GM12878 (cell line): ENCODE data around the gene NOS1. TPM values are rescaled to one million over a fixed set of nuclear protein-coding genes. Genes with fewer than 3 reads are reported as not detected.

ENCODE experiments used
- ATAC-seq: fragments of 200-7000 bp; cut with Tn5 transposase; 3 replicates; pipeline ENCODE4 v1.9.1; 2020; ENCODE audit warnings: mild to moderate bottlenecking, moderate library complexity
- BruUV-seq: library from RNA; stranded (reverse); fragments of 400-500 nt; replicated peaks from 2 replicates; lab custom pipeline; 2021; lab: Mats Ljungman, UMichigan
- CTCF ChIA-PET: fragments of 300-600 bp; sonication (Branson Sonifier 250); formaldehyde crosslinking; extraction: SDS; loops from one replicate; lab custom pipeline; 2021; ENCODE audit warnings: inconsistent platforms; lab: Yijun Ruan, JAX
- POLR2A ChIA-PET: fragments of 350-600 bp; formaldehyde crosslinking; extraction: SDS; loops from one replicate; lab custom pipeline; 2021; ENCODE audit warnings: inconsistent platforms; lab: Charles Lee
- RAD21 ChIA-PET: fragments of 300-600 bp; sonication (Branson Sonifier 250); formaldehyde crosslinking; loops from one replicate; lab custom pipeline; 2023; ENCODE audit warnings: antibody characterized with exemption; ENCODE audit not compliant: unreplicated experiment; lab: Charles Lee
- SMC1A ChIA-PET: fragments of 300-600 bp; sonication (Branson Sonifier 250); formaldehyde crosslinking; loops from one replicate; lab custom pipeline; 2023; ENCODE audit not compliant: unreplicated experiment, uncharacterized antibody; lab: Charles Lee
- DNase-seq: peaks from one replicate; pipeline ENCODE4 v3.0.0-alpha.2; 2011; ENCODE audit warnings: low read depth, low spot score
- FAIRE-seq: peaks from 3 replicates; lab custom pipeline; 2011; peaks lifted over from hg19 to GRCh38; lab: Jason Lieb, UNC
- H2AFZ ChIP-seq: 2 replicates; pipeline ENCODE4 v1.6.0; 2011; ENCODE audit warnings: low read depth, low read length, control low read depth; ENCODE audit not compliant: control insufficient read depth
- H3K27ac ChIP-seq: 2 replicates; pipeline ENCODE4 v1.5.1; 2011; ENCODE audit warnings: control low read depth; ENCODE audit not compliant: control insufficient read depth, insufficient read depth
- H3K27me3 ChIP-seq, 2 experiments: replicated peaks in 1 of 2; 2 replicates each; pipeline versions ENCODE4 v1.6.0 to v1.6.1; 2011; ENCODE audit warnings: low read length in 1 of 2; ENCODE audit not compliant: control insufficient read depth in 2 of 2, insufficient read depth in 2 of 2
- H3K36me3 ChIP-seq, 2 experiments: 2 replicates each; pipeline ENCODE4 v1.5.1; 2011; ENCODE audit warnings: low read length in 1 of 2; ENCODE audit not compliant: control insufficient read depth in 2 of 2, insufficient read depth in 2 of 2
- H3K4me1 ChIP-seq: 2 replicates; pipeline ENCODE4 v1.6.1; 2011; ENCODE audit warnings: mild to moderate bottlenecking, low read length, moderate library complexity, mixed read lengths; ENCODE audit not compliant: control insufficient read depth, insufficient read depth
- H3K4me2 ChIP-seq: 2 replicates; pipeline ENCODE4 v1.6.0; 2011; ENCODE audit warnings: control low read depth; ENCODE audit not compliant: control insufficient read depth, insufficient read depth
- H3K4me3 ChIP-seq: fragments of 200-600 bp; sonication (generic); 2 replicates; pipeline ENCODE4 v1.5.1; 2016
- H3K79me2 ChIP-seq: 2 replicates; pipeline ENCODE4 v1.6.0; 2011; ENCODE audit warnings: low read length; ENCODE audit not compliant: control insufficient read depth, insufficient read depth
- H3K9ac ChIP-seq: 2 replicates; pipeline ENCODE4 v1.8.0; 2011; ENCODE audit warnings: low read length, control low read depth, mixed read lengths; ENCODE audit not compliant: control insufficient read depth, insufficient read depth
- H3K9me3 ChIP-seq: replicated peaks from 3 replicates; pipeline ENCODE4 v1.5.1; 2011; ENCODE audit warnings: mild to moderate bottlenecking, low read length; ENCODE audit not compliant: control insufficient read depth, insufficient read depth
- H4K20me1 ChIP-seq: 2 replicates; pipeline ENCODE4 v1.6.0; 2011; ENCODE audit not compliant: control insufficient read depth, insufficient read depth
- HSF1 ChIP-seq: fragments of 150-350 bp; IDR thresholded peaks from 2 replicates; pipeline ENCODE4 v1.6.1; 2014; ENCODE audit warnings: mild to moderate bottlenecking, low read depth, low read length
- MAX ChIP-seq: IDR thresholded peaks from 2 replicates; pipeline ENCODE4 v1.6.1; 2012; ENCODE audit warnings: low read depth, low read length, improper control_type of control experiment
- NKRF ChIP-seq: fragments of 450-650 bp; conservative IDR thresholded peaks from 2 replicates; pipeline ENCODE4 v1.6.1; 2017; ENCODE audit warnings: mild to moderate bottlenecking, moderate library complexity
- PAX5 ChIP-seq: IDR thresholded peaks from 2 replicates; pipeline ENCODE4 v1.6.1; 2011; ENCODE audit warnings: low read depth, low read length, borderline replicate concordance
- RELA ChIP-seq: fragments of 450-650 bp; IDR thresholded peaks from 2 replicates; pipeline ENCODE4 v1.8.0; 2014; ENCODE audit warnings: borderline replicate concordance; ENCODE audit not compliant: partially characterized antibody
- SMARCA5 ChIP-seq: fragments of 450-650 bp; IDR thresholded peaks from 2 replicates; pipeline ENCODE4 v1.6.1; 2017; ENCODE audit warnings: mild to moderate bottlenecking
- SP1 ChIP-seq: IDR thresholded peaks from one replicate; pipeline ENCODE4 v1.6.1; 2011; ENCODE audit warnings: low read depth, low read length
- STAT1 ChIP-seq: fragments of 450-650 bp; conservative IDR thresholded peaks from 2 replicates; pipeline ENCODE4 v1.6.1; 2014; ENCODE audit warnings: antibody characterized with exemption, mild to moderate bottlenecking
- ZNF687 ChIP-seq: fragments of 450-650 bp; IDR thresholded peaks from 2 replicates; pipeline ENCODE4 v1.6.1; 2017; ENCODE audit warnings: mild to moderate bottlenecking, moderate library complexity
- WGBS: methylation state at CpG from one replicate; pipeline ENCODE4 v1.1.6; 2016; ENCODE audit warnings: low lambda C conversion rate; ENCODE audit not compliant: insufficient replicate concordance, insufficient coverage; ENCODE audit errors: missing lambda C conversion rate; 5-methylcytosine and 5-hydroxymethylcytosine counted together
- in situ Hi-C: fragments of 300-500 bp; cut with MboI; formaldehyde crosslinking; loops from 9 replicates; pipeline ENCODE4 v1.14.3; 2018; ENCODE audit warnings: mixed read lengths
- intact Hi-C: fragments of 100-400 bp; cut with micrococcal nuclease; formaldehyde crosslinking; loops from one replicate; pipeline ENCODE4 v1.14.2; 2022; ENCODE audit not compliant: unreplicated experiment
- polyA plus RNA-seq, 11 experiments: library from polyadenylated mRNA; depleted of rRNA in 4 of 11; unstranded in 6 of 11; stranded (reverse) in 5 of 11; fragments of >200 nt; fragmentation: Nextera tagmentation in 4 of 11; fragmentation: Illumina TruSeq in 1 of 11; extraction: Ambion mirVana in 4 of 11; extraction: Trizol in 1 of 11; gene quantifications; 1 replicate in 1 of 11; 2 replicates in 10 of 11; pipeline versions ENCODE4 v1.2.1 to v1.2.3, GENCODE V29; 2011 to 2016; ENCODE audit warnings: inconsistent platforms in 2 of 11, missing spikeins in 2 of 11, low read depth in 1 of 11
- total RNA-seq, 4 experiments: library from RNA; depleted of rRNA in 3 of 4; stranded (reverse); fragments of >200 nt in 3 of 4; fragmentation: Illumina TruSeq in 1 of 4; extraction: Trizol in 1 of 4; gene quantifications; 2 replicates each; pipeline versions ENCODE4 v1.2.1 to v1.2.3, GENCODE V29; 2013 to 2021
- TF ChIP-seq, protein P1 (sequence below): IDR thresholded peaks from 2 replicates; pipeline ENCODE4 v1.6.1; 2012; ENCODE audit warnings: mild to moderate bottlenecking, low read depth, low read length
- TF ChIP-seq, protein P2 (sequence below): IDR thresholded peaks from 2 replicates; pipeline ENCODE4 v1.6.1; 2011; ENCODE audit warnings: borderline replicate concordance, low read depth, mild to moderate bottlenecking, moderate library complexity, low read length; ENCODE audit not compliant: insufficient read depth, poor library complexity, severe bottlenecking

NOS1 gene
- total and polyA plus RNA-seq, 10 of the 15 experiments (the other 5 are each of a cell fraction or from before 2014, with no cell fraction given) = under 0.01 to 0.04 (median 0.01) TPM; not detected in 7

GRCh38 chr12:117241697-117242096 is 119.7 kb downstream of the NOS1 start:
- CTCF ChIA-PET = no interaction called here
- 72% methylated on average over 9 of the region's 9 CpGs for WGBS
- Histone ChIP-seq H3K9ac (no peak overlapping the region), H2AFZ (no peak overlapping the region), H3K27ac (no peak overlapping the region), H3K27me3 (peaks cover 0 to 3% of the 10 kb centered on the region in 2 experiments; a peak in 2 of 4 replicates), H3K4me3 (no peak overlapping the region), H3K4me2 (no peak overlapping the region), H4K20me1 (no peaks in the 10 kb centered on the region), H3K79me2 (no peaks in the 10 kb centered on the region), H3K4me1 (no peaks in the 10 kb centered on the region), H3K36me3 (no peaks in the 10 kb centered on the region), H3K9me3 (no peaks in the 10 kb centered on the region)
- intact Hi-C loops = no loop called here
- DNase-seq = no peak
- FAIRE-seq = no peak
- no peak for ATAC-seq
- POLR2A ChIA-PET = no interaction called here
- SMC1A ChIA-PET = no interaction called here
- in situ Hi-C loops = no loop called here
- RAD21 ChIA-PET = no interaction called here
- no TSS peak for BruUV-seq
- no peak for TF ChIP-seq PAX5
- no peak for TF ChIP-seq HSF1
- no peak for TF ChIP-seq MAX
- no peak for TF ChIP-seq NKRF
- TF ChIP-seq, protein P1, sequence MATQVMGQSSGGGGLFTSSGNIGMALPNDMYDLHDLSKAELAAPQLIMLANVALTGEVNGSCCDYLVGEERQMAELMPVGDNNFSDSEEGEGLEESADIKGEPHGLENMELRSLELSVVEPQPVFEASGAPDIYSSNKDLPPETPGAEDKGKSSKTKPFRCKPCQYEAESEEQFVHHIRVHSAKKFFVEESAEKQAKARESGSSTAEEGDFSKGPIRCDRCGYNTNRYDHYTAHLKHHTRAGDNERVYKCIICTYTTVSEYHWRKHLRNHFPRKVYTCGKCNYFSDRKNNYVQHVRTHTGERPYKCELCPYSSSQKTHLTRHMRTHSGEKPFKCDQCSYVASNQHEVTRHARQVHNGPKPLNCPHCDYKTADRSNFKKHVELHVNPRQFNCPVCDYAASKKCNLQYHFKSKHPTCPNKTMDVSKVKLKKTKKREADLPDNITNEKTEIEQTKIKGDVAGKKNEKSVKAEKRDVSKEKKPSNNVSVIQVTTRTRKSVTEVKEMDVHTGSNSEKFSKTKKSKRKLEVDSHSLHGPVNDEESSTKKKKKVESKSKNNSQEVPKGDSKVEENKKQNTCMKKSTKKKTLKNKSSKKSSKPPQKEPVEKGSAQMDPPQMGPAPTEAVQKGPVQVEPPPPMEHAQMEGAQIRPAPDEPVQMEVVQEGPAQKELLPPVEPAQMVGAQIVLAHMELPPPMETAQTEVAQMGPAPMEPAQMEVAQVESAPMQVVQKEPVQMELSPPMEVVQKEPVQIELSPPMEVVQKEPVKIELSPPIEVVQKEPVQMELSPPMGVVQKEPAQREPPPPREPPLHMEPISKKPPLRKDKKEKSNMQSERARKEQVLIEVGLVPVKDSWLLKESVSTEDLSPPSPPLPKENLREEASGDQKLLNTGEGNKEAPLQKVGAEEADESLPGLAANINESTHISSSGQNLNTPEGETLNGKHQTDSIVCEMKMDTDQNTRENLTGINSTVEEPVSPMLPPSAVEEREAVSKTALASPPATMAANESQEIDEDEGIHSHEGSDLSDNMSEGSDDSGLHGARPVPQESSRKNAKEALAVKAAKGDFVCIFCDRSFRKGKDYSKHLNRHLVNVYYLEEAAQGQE = no peak
- no peak for TF ChIP-seq RELA
- TF ChIP-seq, protein P2, sequence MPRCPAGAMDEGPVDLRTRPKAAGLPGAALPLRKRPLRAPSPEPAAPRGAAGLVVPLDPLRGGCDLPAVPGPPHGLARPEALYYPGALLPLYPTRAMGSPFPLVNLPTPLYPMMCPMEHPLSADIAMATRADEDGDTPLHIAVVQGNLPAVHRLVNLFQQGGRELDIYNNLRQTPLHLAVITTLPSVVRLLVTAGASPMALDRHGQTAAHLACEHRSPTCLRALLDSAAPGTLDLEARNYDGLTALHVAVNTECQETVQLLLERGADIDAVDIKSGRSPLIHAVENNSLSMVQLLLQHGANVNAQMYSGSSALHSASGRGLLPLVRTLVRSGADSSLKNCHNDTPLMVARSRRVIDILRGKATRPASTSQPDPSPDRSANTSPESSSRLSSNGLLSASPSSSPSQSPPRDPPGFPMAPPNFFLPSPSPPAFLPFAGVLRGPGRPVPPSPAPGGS = no peak
- TF ChIP-seq SP1 = no peak
- TF ChIP-seq STAT1 = no peak
- no peak for TF ChIP-seq SMARCA5
- TF ChIP-seq ZNF687 = no peak
